Activated CD4-positive, alpha-beta T cell treated with anti-CD3 and anti-CD28 coated beads for 1 hour (primary cell): ENCODE results near the gene FLT3LG.
A peak's percentile ranks its signal among the peaks of the same experiment; 100 is the strongest.

ENCODE experiments used
- DNase-seq: peaks from one replicate; pipeline ENCODE4 v3.0.0-alpha.2; 2020

Gene FLT3LG

DNA sequence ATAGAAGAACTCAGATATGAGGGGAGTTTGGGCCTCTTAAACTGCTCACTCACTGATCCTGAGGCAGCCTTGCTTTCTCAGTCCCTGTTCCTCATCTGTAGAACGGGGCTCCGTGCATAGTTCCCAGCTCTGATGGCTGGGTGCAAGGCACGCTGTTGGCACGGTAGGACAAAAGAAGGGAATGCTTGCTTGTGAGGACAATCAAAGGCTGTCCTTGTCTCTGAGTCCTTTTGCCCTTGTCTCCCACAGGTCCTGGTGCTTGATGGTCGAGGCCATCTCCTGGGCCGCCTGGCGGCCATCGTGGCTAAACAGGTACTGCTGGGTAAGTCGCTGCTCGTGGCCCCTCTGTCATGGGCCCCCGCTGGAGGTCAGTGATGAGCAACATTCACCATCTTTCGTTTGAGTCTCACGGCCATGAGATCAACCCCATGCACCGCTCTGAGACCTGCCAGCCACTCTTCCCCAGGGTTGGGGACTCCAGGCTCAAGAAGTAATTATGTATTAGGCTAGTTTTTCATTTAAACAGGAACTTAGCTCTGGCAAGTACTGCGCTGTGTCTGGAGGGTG lies 15.7 kb downstream of the FLT3LG start:
- no peak for DNase-seq

- no peak for DNase-seq
These were observed 16.4 kb downstream of the FLT3LG start for GRCh38 chr19:49490287-49491029.

- DNase-seq = no peak
These were observed 17.2 kb downstream of the FLT3LG start for GRCh38 chr19:49491030-49491803.

- no peak for DNase-seq
These were observed 18.0 kb downstream of the FLT3LG start for GRCh38 chr19:49491804-49492572.

GRCh38 chr19:49492573-49493405 lies 18.8 kb downstream of the FLT3LG start:
- DNase-seq = no peak

DNA sequence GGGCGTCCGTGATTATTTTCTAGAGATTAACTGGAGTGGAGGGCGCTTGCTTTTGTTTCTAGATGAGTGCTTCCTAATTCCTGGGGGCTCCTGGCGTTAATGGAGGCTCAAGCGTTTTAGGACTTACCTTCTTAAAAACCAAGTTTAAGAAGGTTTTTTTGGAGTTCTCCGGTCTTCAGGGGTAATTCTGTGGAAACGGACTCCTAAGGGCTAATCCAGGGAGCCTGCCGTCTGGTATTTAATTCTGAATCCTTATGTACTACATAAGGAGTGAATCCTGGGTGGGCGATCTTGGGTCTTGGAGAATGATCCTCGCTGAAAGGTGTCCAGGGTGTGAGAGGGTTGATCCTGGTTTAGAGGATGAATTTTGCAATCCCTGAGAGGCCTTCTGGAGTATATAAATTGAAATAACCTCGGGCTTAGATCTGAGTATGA lies 22.6 kb downstream of the FLT3LG start:
- DNase-seq = no peak

DNA sequence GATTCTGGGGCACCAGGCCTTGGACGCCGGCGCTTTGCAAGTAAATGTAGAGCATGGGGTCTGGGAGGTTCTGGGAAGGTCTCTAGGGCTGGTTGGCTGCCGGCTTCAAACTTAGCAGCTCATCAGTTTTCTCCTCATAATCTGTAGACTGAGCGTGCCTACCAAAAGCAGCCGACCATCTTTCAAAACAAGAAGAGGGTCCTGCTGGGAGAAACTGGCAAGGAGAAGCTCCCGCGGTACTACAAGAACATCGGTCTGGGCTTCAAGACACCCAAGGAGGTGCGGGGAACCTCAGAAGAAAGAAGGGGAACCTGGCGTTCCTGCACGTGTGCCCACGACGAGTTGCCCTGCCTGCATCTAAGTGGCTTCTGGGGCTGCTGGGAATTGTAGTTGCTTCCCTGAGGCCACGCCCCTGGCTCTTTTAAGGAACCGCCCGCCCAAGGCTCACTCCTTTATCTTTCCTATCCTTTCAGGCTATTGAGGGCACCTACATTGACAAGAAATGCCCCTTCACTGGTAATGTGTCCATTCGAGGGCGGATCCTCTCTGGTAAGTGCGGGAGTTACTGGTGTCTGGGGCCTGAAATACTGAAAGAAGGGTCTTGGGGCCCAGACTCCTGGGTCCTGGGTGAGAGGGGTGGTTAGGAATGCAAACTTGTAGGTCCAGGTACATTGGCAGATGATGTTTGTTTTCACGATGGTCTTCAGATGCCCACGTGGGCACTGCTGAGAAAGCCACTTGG lies 23.2 kb downstream of the FLT3LG start:
- peak; percentile 61 for DNase-seq

- DNase-seq = no peak
These were observed 23.7 kb downstream of the FLT3LG start for GRCh38 chr19:49497789-49498103.

GRCh38 chr19:49498475-49498874 lies 24.5 kb downstream of the FLT3LG start:
- DNase-seq = no peak

GRCh38 chr19:49499030-49499670 lies 25.1 kb downstream of the FLT3LG start:
- no peak for DNase-seq

DNA sequence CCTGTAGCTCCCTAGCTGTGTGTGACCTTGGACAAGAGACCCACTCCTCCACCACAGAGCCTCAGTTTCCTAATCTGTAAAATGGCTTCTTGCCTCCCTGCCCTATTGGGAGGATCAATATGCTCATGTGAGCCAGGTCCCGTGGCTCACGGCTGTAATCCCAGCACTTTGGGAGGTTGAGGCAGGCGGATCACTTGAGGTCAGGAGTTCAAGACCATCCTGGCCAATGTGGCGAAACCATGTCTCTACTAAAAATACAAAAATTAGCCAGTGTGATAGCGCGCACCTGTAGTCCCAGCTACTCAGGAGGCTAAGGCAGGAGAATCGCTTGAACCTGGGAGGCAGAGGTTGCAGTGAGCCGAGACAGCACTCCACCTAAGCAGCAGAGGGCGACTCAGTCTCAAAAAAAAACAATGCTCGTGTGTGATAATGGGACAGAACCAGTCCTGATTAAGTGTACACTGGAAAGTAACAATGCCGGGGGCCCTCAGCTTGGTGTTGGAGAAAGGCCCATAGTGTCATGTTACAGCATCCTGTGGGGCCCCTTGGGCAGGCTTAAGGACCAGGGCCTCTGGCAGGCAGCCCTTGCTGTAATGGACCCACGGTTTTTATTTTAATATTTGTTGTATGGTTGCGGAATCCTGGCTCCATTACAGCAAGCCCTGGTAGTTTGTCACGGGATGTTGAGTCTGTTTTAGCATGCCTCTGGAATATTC lies 29.0 kb downstream of the FLT3LG start:
- peak; percentile 41 for DNase-seq

DNA sequence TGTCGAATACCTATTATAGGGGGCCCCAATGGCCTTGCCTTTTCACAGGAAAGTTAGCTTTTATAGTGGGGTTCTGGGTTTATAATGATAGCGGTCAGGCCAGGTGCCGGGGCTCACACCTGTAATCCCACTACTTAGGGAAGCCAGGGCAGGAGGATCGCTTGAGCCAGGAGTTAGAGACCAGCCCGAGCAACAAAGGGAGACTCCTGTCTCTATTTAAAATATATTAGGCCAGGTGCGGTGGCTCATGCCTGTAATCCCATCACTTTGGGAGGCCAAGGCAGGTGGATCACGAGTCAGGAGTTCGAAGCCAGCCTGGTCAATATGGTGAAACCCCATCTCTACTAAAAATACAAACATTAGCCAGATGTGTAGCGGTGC lies 29.6 kb downstream of the FLT3LG start:
- DNase-seq = no peak

GRCh38 chr19:49506575-49507105 lies 32.6 kb downstream of the FLT3LG start:
- peak; percentile 67 for DNase-seq

DNA sequence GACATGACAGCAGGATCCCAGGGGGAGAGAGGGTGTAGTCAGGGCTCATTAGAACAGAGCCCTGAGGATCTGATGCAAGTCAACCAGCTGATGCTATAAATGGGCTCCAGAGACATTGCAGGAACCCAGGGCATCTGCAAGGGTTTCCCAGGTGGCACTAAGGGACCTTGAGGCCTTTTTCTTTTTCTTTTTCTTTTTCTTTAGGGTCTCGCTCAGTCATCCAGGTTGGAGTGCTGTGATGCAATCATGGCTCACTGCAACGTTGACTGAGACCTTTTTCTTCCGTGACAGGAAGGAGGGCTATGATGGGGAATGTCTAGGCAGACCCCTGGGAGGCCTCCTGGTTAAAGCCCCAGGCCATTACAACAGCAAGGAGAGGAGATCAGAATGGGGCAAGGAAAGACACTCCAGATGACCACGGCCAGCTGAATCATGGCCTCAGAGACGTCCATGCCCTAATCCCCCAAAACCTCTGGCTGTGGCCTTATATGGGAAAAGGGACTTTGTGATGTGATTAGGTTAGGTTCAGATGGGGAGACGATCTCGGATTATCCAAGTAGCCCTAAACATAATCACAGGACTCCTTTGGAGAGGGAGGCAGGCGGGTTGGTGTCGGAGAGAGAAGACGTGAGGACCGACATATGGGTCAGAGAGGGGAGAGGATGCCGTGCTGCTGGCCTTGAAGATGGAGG lies 33.9 kb downstream of the FLT3LG start:
- DNase-seq = no peak

- DNase-seq = no peak
These were observed 39.1 kb downstream of the FLT3LG start for GRCh38 chr19:49512970-49513745.

DNA sequence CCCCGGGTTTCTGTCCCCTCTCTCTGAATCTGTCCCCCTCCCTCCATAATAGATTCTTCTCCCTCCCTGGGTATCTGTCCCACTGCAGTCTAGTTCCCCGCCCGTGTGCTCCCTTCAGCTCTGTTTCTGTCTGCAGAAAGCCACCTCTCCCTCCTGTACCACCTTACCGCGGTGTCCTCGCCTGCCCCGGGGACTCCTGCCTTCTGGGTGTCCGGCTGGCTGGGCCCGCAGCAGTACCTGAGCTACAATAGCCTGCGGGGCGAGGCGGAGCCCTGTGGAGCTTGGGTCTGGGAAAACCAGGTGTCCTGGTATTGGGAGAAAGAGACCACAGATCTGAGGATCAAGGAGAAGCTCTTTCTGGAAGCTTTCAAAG lies 39.7 kb downstream of the FLT3LG start:
- DNase-seq = no peak

DNA sequence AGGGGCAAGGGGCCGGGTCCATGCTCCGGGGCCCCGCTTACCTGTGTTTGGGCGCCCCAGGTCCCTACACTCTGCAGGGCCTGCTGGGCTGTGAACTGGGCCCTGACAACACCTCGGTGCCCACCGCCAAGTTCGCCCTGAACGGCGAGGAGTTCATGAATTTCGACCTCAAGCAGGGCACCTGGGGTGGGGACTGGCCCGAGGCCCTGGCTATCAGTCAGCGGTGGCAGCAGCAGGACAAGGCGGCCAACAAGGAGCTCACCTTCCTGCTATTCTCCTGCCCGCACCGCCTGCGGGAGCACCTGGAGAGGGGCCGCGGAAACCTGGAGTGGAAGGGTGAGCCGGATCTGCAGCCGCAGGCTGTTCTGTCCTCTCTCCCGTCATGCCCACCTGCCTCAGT lies 40.1 kb downstream of the FLT3LG start:
- DNase-seq = no peak

GRCh38 chr19:49515767-49516166 lies 41.8 kb downstream of the FLT3LG start:
- no peak for DNase-seq

- DNase-seq = no peak
These were observed 44.0 kb downstream of the FLT3LG start for GRCh38 chr19:49518033-49518432.
